HG03575 (cell line): ENCODE measurements around the gene NHSL1.

Experiments used
- ATAC-seq: cut with Tn5 transposase; IDR thresholded peaks from one replicate; pipeline ENCODE4 v1.9.1; 2021; ENCODE audit not compliant: unreplicated experiment, insufficient number of reproducible peaks, low FRiP score; ENCODE audit errors: extremely low read depth

Gene NHSL1

DNA sequence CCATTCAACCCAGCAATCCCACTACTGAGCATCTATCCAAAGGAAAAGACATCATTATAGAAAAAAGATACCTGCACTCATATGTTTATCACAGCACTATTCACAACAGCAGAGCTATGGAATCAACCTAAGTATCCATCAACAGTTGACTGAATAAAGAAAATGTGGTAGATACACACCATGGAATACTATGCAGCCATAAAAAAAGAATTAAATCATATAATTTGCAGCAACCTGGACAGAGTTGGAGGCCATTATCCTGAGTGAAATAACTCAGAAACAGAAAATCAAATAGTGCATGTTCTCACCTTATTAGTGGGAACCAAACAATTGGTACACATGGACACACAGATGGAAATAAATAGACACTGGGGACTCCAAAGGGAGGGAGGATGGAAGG is 23.2 kb downstream of the NHSL1 start:
- ATAC-seq = no peak

DNA sequence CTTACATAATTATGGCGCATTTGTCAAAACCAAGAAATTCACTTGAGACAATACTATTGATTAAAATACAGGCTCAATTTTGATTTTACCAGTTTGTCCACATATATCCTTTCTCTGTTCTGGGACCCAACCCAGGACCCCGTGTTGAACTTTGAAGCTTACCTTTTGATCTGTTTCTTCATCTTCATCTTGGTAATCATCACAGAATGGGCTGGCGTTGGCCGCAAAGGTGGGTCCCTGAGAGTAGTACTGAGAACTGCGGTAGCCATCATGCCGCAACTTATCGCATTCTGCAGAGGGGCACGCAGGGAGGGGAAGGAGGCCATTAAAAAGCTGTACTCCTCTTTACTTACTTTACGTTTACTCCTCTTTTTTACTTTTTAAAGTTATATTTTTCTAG is 26.1 kb downstream of the NHSL1 start:
- ATAC-seq = no peak

DNA sequence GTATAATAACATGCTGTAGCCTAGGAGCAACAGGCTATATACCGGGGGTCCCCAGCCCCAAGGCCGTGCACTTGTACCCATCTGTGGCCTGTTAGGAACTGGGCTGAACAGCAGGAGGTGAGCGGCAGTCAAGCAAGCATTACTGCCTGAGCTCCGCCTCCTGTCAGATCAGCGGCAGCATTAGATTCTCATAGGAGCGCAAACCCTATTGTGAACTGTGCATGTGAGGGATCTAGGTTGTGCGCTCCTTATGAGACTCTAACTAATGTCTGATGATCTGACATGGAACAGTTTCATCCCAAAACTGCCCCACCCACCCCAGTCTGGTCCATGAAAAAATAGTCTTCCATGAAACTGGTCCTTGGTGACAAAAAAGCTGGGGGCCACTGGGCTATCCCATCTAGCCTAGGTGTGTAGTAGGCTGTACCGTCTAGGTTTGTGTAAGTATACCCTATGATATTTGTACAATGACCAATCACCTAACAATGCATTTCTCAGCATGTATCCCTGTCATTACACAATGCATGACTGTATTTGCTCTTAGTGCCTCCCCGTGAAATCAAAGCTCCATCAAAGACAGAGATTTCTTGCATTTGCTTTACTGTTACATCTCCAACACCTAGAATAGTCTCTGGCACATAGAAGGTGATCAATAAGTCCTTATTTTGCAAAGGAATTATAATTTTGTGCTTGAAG is 30.8 kb downstream of the NHSL1 start:
- ATAC-seq = no peak

DNA sequence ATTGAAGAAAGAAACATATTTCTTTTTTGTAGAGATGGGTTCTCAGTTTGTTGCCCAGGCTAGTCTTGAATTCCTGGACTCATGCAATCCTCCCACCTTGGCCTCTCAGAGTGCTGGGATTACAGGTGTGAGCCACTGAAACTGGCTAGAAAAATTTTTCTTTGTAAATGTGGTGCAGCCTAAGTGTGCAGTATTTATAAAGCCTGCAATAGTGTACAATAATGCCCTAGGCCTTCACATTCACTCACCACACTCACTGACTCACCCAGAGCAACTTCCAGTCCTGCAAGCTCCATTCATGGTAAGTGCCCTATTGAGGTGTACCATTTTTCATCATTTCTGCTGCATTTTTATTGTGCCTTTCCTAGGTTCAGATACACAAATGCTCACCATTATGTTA is 31.4 kb downstream of the NHSL1 start:
- no peak for ATAC-seq

DNA sequence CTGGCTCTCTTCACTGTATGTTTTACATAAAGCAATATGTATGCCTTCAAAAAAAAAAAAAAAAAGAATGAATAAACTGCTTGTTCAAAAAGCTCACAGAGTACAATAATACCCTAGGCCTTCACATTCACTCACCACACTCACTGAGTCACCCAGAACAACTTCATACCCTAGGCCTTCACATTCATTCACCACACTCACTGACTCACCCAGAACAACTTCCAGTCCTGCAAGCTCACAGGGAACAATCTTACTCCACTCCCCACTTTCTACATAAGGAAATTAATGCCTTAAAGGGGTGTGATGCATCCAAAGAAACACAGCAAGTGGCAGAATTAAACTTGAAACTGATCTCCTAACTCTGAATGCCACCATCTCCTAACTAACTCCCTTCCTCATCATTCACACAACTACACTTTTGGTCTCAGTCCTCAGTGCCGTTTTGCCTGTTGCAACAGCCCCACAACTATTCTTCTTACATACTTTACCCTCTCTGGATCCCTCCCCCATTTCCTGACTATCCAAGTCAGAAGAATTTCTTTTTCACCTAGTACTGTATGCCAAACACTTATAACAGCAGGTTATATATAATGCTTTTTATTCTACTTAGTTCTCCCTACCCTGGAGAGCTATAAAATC is 34.2 kb downstream of the NHSL1 start:
- no peak for ATAC-seq

DNA sequence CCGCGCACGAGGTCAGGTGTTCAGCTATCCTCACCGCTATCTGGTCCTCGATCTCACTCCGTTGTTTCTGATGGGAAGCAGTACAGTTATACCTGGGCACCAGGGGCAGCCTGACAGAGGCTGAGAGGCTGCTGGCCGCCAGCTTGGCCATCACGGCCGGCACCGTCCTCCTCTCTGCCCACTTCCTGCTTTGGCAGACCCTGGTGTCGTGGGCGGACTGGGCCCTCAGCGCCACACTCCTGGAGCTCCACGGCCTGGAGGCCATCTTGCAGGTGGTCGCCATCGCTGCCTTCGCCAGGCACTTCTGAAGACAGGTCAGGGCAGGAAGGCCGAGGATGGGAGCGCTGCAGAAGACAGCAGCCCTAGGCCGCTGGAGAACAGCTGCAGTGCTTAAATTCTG is 35.2 kb downstream of the NHSL1 start:
- ATAC-seq = no peak

DNA sequence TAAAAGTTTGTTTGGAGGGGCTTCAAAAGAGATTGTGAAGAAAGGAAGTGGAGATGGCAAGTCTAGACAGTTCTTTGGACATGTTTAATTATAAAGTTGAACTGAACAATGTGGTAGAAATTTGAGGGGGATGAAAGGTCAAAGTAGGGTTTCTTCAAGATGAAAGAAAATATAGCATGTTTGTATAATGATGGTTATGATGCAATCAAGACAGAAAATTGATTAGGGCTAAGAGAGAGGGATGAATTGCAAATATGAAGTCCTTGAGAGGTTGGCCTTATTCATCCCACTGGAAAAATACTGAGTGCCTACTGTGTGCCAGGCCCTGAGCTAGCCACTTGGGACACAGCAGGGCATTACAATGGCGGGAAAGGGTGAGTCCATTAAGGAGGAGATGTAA is 37.6 kb downstream of the NHSL1 start:
- no peak for ATAC-seq

DNA sequence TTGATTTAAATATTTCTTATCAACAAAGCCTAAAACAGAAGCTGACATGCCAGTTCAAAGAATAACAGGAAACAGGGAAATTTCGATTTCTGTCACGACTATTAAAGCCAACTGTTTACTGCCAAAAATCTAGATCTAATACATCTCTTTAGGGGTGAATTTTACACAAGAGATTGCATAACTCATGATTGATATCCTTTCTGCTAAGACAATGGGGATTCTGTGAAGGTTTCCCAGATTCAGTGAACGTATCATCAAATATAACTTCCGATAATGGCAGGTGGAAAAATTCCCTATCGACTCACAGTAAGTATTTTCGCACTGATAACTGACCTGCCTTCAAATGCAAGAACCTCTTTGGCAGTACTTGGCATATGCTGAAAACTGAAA is 42.9 kb downstream of the NHSL1 start:
- ATAC-seq = no peak

DNA sequence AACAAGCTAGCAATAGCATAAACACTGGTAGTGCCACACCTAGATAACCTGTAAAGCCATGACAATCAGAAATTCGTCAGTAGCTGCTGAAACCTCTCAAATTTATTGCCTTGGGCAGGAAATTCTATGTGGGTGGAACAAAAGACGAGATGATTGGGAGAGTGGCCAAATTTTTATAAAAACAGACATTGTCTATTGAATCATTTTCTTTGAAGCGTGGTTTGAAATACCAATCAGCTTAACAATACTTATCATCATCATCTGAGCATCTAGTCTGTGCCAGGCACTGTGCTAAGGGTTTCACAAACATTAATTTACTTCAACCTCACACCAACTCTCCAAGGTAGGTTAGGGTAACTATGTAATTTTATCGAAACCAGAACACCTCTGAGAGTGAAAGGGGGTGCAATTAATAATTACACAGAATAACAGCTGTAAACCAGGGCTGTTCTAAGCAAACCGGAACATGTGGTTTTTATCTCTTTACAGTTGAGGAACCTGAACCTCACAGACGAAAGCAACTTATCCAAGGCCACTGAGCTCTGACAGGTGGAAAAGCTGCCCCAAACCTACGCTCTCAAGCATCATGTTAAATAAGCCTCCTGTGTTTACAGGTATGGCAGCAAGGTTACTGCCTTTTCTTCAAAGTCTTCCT is 43.4 kb downstream of the NHSL1 start:
- peak; percentile 96 for ATAC-seq

DNA sequence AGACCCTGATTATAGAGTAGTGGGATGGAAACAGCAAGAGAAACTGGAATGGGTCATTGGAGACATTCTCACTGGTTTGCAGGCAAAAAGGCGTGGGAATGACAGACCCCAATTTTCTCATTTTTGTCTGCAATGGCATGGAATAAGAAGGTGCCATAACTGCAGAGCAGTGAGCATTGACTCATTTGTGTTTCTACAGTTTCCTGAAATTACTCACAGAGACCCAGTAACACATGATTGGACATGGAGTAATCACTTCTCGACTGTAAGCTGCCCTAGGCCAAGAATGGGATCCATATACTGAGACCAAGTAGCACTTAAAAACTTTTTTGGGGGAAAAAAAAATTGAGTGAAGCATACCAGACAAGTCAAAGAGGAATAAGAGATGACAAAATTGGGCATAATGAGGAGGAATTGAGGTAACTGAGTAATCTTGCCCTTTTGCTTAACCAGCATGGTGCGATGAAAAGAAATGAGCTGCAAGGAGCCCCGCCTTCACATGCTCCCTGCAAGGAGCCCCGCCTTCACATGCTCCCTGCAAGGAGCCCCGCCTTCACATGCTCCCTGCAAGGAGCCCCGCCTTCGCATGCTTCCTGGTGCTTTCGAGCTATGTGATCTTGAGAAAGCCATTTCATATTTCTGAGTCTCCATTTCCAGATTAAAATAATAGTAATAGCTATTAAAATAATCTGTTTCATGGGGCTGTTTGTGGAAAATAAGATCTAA is 44.1 kb downstream of the NHSL1 start:
- no peak for ATAC-seq

DNA sequence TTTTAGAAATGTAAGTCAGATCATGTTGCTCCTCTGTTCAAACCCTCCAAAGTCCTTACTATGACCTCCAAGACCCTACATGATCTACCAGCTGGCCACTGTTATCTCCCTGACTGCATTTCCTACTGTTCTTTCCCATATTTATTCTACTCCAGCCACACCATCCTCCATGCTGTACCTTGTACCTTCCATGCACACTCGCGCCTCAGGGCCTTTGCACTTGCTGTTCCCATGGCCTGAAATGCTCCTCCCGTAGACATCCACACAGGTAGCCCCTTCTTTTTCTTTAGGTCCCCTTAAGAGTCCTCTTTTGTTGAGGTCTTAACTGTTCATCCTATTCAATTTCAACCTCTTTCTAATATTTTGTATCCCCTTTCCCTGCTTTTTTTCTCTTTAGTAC is 48.3 kb downstream of the NHSL1 start:
- no peak for ATAC-seq

DNA sequence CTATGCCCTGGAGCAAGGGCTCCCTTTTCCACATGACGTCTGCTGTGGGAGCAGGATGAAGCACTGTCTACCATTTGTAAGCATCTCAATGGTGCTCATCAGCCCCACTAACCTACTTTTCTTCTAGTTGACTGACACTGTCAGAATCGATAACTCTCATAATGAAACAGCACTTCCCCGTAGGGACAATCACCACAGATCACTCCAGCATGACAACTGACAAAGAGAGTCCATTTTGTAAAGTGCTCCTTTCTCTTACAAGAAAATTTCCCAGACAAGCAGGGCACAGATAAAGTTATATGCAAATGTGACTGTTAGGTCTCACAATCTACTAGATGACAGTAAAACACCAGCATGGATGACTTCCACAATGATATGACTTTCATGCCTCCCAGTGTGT is 48.8 kb downstream of the NHSL1 start:
- ATAC-seq = no peak

DNA sequence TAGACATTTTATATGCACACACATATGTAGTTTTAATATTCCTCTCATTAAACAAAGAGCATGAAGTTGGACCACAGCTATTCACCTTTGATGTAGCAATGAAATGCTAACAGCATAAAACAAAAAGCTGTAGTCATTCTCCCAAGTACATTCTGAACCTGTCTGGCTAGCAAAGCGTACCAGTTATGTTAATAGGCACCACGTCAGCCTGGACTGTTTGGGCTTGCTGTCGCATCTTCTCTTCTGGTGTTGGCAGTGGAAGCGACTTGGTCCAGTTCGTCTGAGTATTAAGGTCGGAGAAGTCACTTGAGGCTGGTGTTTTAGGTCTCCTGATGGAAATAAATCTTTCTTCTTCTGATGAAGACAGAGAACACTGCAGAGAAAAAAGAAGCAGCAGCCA is 52.5 kb downstream of the NHSL1 start:
- no peak for ATAC-seq

DNA sequence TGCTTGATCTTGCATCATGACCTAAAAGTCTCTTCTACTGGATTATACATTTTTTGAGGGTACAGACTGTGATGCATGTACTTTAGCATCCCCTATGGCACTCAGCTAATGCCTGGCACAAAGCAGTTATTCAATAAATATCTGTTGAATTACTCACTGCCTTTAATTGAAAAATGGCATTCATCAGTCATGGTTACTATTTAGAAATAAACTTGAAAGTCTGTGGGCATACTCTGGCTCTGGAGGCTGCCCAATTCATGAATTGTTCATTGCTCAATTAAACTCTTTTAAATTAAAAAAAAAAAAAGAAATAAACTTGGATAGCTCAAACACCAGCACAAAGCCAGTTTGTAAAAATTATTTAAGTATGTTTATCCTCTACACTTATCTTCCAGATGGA is 55.3 kb downstream of the NHSL1 start:
- ATAC-seq = no peak

DNA sequence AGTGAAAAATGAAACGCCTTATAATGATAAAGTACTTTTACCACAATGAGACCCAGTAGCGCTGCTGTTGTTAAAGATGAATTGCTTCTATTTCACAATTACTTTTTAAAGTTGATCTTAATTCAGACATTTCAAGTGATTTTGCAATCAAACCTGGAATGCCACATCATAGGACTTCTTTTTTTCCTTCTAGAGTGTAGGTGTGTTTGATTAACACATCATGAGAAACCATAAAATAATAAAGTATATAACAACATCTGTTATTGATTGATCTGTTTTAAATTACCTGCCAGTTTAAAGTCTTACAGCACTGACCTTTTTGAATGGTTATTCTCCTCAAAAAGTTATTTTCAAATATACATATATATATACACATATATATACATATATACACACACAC is 56.6 kb downstream of the NHSL1 start:
- no peak for ATAC-seq

DNA sequence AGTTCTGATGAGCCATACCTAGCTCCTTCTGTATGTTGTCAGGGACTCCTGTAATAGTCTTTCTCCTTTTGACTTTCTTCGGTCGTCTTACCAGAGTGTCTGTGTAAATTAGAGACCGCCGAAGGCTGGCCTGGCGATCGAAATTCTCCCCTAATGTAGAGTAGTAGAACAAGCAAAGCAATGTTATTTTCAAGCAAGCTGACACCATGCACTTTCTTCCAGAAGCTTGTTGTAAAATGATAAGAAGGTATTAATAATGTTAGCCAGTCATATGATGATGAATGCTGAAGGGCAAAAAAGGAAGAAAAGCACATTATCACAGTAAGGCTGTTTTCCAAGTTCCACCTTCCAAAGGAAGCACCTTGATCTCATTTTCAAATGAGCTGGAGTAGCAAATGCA is 57.3 kb downstream of the NHSL1 start:
- no peak for ATAC-seq

DNA sequence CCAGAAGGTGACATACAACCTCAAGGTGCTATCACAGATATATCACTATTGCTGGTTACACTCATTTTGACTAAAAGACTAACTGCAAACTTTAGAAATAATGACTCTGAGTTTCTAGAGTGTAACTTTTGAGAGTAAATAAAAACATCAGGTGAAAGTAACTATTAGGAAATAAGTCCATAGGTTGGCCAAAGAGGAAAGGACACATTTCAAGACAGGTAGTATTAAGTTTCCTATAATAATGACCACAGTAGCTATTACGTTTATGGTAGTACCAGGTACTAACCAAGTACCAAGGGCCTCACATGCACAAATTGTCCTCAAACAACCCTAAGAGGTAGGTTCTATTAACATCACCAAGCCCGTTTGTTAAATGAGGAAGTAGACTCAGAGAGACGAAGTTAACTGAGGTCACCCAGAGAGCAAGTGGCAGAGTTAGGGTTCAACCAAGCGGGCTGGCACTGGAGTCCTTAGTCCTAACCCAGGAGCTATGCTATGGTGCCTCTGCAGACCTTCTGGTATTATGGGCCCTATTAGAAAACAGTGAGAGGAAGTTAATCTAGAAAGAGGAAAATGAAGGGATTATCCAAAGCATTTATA is 58.4 kb downstream of the NHSL1 start:
- ATAC-seq = no peak

DNA sequence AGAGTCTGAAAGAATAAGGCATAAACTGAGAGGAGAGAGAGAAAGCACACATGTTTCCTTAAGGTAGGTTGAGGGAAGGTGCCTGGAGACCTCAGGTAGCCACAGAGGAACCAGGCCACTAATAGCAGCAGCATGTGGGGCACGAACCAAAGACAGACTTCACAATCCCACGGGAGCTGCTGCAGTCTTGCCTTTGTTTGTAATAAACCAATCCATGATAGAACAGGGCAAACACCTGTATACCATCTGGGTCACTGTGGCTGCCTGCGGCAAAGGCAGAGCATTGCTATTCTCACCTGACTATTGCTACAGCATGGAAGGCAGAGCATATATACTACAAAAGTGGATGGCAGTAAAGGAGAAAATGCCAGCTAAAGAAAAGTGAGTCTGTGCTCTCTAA is 59.0 kb downstream of the NHSL1 start:
- no peak for ATAC-seq

DNA sequence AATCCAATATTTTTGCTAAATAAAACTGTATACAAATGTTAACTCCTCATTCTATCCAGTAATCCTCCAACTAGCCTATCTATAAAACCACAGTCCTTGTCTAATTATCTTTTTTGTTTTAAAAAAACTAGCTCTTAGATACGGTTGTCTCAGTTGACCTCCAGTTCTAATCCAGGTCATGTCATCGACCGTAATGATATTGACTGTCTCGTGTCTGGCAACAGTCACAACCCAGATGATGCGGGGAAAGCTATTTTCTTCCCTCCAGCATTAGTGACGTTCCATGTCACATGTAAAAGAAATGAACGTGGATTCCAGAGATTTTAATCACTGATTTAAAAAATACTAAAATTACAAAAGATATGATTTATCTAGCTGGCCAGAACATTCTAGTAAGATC is 59.7 kb downstream of the NHSL1 start:
- no peak for ATAC-seq

DNA sequence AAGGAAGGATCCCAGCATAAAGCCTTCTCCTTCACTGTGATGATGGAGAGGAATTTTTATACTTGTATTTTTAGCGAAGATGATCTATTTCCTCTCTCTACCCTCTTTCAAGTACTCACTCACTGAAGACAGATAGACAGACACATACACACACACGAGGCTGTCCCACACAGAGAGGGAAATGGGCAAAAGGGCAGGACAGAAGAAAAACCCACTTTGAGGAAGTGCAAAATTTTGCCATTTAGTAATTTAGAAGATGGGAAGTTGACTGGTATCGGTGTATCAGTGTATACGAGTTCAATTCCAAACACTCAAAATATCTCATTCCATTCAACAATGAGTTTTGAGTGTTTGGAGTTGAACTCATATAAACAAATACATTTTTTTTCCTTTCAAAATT is 64.4 kb downstream of the NHSL1 start:
- no peak for ATAC-seq
